HEK293 (cell line): ENCODE data around the gene ARSB.

Experiments
- CTCF ChIA-PET: fragments of 350-600 bp; formaldehyde crosslinking; extraction: SDS; loops from one replicate; lab custom pipeline; 2021; ENCODE audit warnings: antibody characterized with exemption; lab: Yijun Ruan, JAX
- POLR2A ChIA-PET: fragments of 300-600 bp; formaldehyde crosslinking; extraction: SDS; loops from one replicate; lab custom pipeline; 2020; ENCODE audit warnings: antibody characterized with exemption, inconsistent platforms; lab: Yijun Ruan, JAX
- H3K27ac ChIP-seq: fragments of 200-500 bp; sonication (Bioruptor generic); 2 replicates; pipeline ENCODE4 v1.5.1; 2014; ENCODE audit warnings: low read depth, low read length, control low read depth, inconsistent platforms; ENCODE audit errors: extremely low read depth
- H3K36me3 ChIP-seq, 2 experiments: fragments of 200-500 bp in 1 of 2; sonication (Bioruptor generic) in 1 of 2; 1 replicate in 1 of 2; 2 replicates in 1 of 2; pipeline ENCODE4 v1.5.1; 2014 to 2017; ENCODE audit warnings: inconsistent platforms in 2 of 2, low read length in 2 of 2; ENCODE audit not compliant: control insufficient read depth in 2 of 2, insufficient read depth in 1 of 2
- H3K4me1 ChIP-seq: fragments of 200-500 bp; sonication (Bioruptor generic); 2 replicates; pipeline ENCODE4 v1.5.1; 2014; ENCODE audit warnings: mild to moderate bottlenecking, low read length, inconsistent platforms; ENCODE audit not compliant: control insufficient read depth, insufficient read depth
- H3K4me3 ChIP-seq: 2 replicates; pipeline ENCODE4 v1.5.1; 2011; ENCODE audit warnings: low read depth, mild to moderate bottlenecking, control low read depth, low read length, moderate library complexity
- H3K9me3 ChIP-seq: fragments of 200-500 bp; sonication (Bioruptor generic); 2 replicates; pipeline ENCODE4 v1.5.1; 2014; ENCODE audit warnings: low read depth, low read length, inconsistent platforms; ENCODE audit not compliant: control insufficient read depth, insufficient read depth
- ATF2 ChIP-seq: fragments of 450-650 bp; formaldehyde crosslinking; IDR thresholded peaks from 2 replicates; pipeline ENCODE4 v1.5.1; 2016; ENCODE audit warnings: missing biosample characterization, missing genetic modification characterization, low read depth
- BCL6B ChIP-seq: fragments of 450-650 bp; formaldehyde crosslinking; IDR thresholded peaks from 2 replicates; pipeline ENCODE4 v1.5.1; 2017; ENCODE audit warnings: missing biosample characterization, missing genetic modification characterization
- GLI4 ChIP-seq: fragments of 450-650 bp; formaldehyde crosslinking; IDR thresholded peaks from 2 replicates; pipeline ENCODE4 v1.5.1; 2016; ENCODE audit warnings: missing biosample characterization, missing genetic modification characterization
- HIC1 ChIP-seq: fragments of 450-650 bp; formaldehyde crosslinking; IDR thresholded peaks from 2 replicates; pipeline ENCODE4 v1.5.1; 2016; ENCODE audit warnings: missing biosample characterization, missing genetic modification characterization
- IKZF3 ChIP-seq: fragments of 450-650 bp; IDR thresholded peaks from 2 replicates; pipeline ENCODE4 v1.5.0; 2018; ENCODE audit warnings: missing biosample characterization, mild to moderate bottlenecking, missing genetic modification characterization, moderate library complexity
- SCRT1 ChIP-seq: fragments of 450-650 bp; formaldehyde crosslinking; IDR thresholded peaks from 2 replicates; pipeline ENCODE4 v1.5.1; 2016; ENCODE audit warnings: missing biosample characterization, missing genetic modification characterization, borderline replicate concordance
- ZBTB8A ChIP-seq: fragments of 450-650 bp; formaldehyde crosslinking; IDR thresholded peaks from 2 replicates; pipeline ENCODE4 v1.5.1; 2016; ENCODE audit warnings: missing biosample characterization, missing genetic modification characterization
- ZFP37 ChIP-seq: fragments of 450-650 bp; formaldehyde crosslinking; IDR thresholded peaks from 2 replicates; pipeline ENCODE4 v1.5.1; 2016; ENCODE audit warnings: missing biosample characterization, missing genetic modification characterization
- ZNF23 ChIP-seq: fragments of 450-650 bp; formaldehyde crosslinking; IDR thresholded peaks from 2 replicates; pipeline ENCODE4 v1.5.1; 2016; ENCODE audit warnings: missing biosample characterization, missing genetic modification characterization, borderline replicate concordance
- ZNF24 ChIP-seq: fragments of 450-650 bp; formaldehyde crosslinking; IDR thresholded peaks from 2 replicates; pipeline ENCODE4 v1.5.1; 2016; ENCODE audit warnings: missing biosample characterization, missing genetic modification characterization
- ZNF26 ChIP-seq: fragments of 450-650 bp; formaldehyde crosslinking; IDR thresholded peaks from 2 replicates; pipeline ENCODE4 v1.5.1; 2016; ENCODE audit warnings: missing biosample characterization, missing genetic modification characterization
- ZNF274 ChIP-seq, 2 experiments: fragments of 200-500 bp in 1 of 2; fragments of 450-650 bp in 1 of 2; sonication (Bioruptor generic) in 1 of 2; formaldehyde crosslinking in 1 of 2; IDR thresholded peaks; 2 replicates each; pipeline versions ENCODE4 v1.5.1 to v1.6.1; 2014 to 2016; ENCODE audit warnings: borderline replicate concordance in 1 of 2, inconsistent platforms in 1 of 2, low read length in 1 of 2, missing biosample characterization in 1 of 2, missing genetic modification characterization in 1 of 2
- ZNF335 ChIP-seq: fragments of 450-650 bp; formaldehyde crosslinking; conservative IDR thresholded peaks from 2 replicates; pipeline ENCODE4 v1.5.1; 2016; ENCODE audit warnings: missing biosample characterization, missing genetic modification characterization
- ZNF416 ChIP-seq: fragments of 450-650 bp; formaldehyde crosslinking; IDR thresholded peaks from 2 replicates; pipeline ENCODE4 v1.5.1; 2016; ENCODE audit warnings: missing biosample characterization, missing genetic modification characterization
- ZNF488 ChIP-seq: fragments of 450-650 bp; formaldehyde crosslinking; IDR thresholded peaks from 2 replicates; pipeline ENCODE4 v1.5.1; 2016; ENCODE audit warnings: missing biosample characterization, missing genetic modification characterization
- ZNF530 ChIP-seq: fragments of 450-650 bp; formaldehyde crosslinking; IDR thresholded peaks from 2 replicates; pipeline ENCODE4 v1.5.1; 2016; ENCODE audit warnings: low read depth, missing biosample characterization, missing genetic modification characterization
- ZNF596 ChIP-seq: fragments of 450-650 bp; IDR thresholded peaks from 2 replicates; pipeline ENCODE4 v1.5.0; 2018; ENCODE audit warnings: missing biosample characterization, mild to moderate bottlenecking, missing genetic modification characterization, moderate library complexity
- ZNF785 ChIP-seq: fragments of 450-650 bp; formaldehyde crosslinking; IDR thresholded peaks from 2 replicates; pipeline ENCODE4 v1.5.1; 2016; ENCODE audit warnings: missing biosample characterization, missing genetic modification characterization

Gene ARSB

GRCh38 chr5:78843436-78843835 lies 141.7 kb downstream of the ARSB start (continued):
- TF ChIP-seq ATF2 = no peak
- TF ChIP-seq, all 188 proteins: peak for 0

GRCh38 chr5:78841767-78842166 lies 143.3 kb downstream of the ARSB start:
- POLR2A ChIA-PET = no interaction called here
- no peaks in the 10 kb centered on the region for H3K4me1 ChIP-seq
- no peaks in the 10 kb centered on the region for H3K9me3 ChIP-seq
- no peak overlapping the region for H3K27ac ChIP-seq
- H3K36me3 ChIP-seq = no peaks in the 10 kb centered on the region
- TF ChIP-seq GLI4 (no peak), BCL6B (tag by site-specific recombination) (no peak), ZNF530 (tag by site-specific recombination) (no peak), ZBTB8A (tag by site-specific recombination) (no peak)
- H3K4me3 ChIP-seq = no peak overlapping the region
- CTCF ChIA-PET = no interaction called here

- no peak for TF ChIP-seq ZNF596 (tag by site-specific recombination)
- TF ChIP-seq, all 188 proteins: peak for 0
- Histone ChIP-seq H3K4me3 (no peak overlapping the region), H3K36me3 (no peaks in the 10 kb centered on the region), H3K9me3 (no peaks in the 10 kb centered on the region), H3K27ac (no peak overlapping the region), H3K4me1 (no peaks in the 10 kb centered on the region)
- CTCF ChIA-PET = no interaction called here
- POLR2A ChIA-PET = no interaction called here
Measured at GRCh38 chr5:78838753-78839152, 146.4 kb downstream of the ARSB start.

GRCh38 chr5:78837836-78838235 lies 147.3 kb downstream of the ARSB start:
- Histone ChIP-seq H3K4me3 (no peak overlapping the region), H3K27ac (no peak overlapping the region), H3K4me1 (no peaks in the 10 kb centered on the region), H3K9me3 (no peaks in the 10 kb centered on the region), H3K36me3 (no peaks in the 10 kb centered on the region)
- ChIA-PET POLR2A (no interaction called here), CTCF (no interaction called here)
- TF ChIP-seq HIC1 (tag by site-specific recombination) = no peak
- TF ChIP-seq ZNF596 (tag by site-specific recombination) = no peak
- no peak for TF ChIP-seq ZFP37
- no peak for TF ChIP-seq ZNF26 (tag by site-specific recombination)
- no peak for TF ChIP-seq ZNF274 (IDR thresholded peaks at IDR 0.05; ENCODE audit: low read length)
- TF ChIP-seq ZNF274 (tag by site-specific recombination; IDR thresholded peaks at IDR 0.05; ENCODE audit: borderline replicate concordance) = no peak
- TF ChIP-seq ZNF23 = no peak
- TF ChIP-seq ZNF335 = no peak
- no peak for TF ChIP-seq ZNF488 (tag by site-specific recombination)
- no peak for TF ChIP-seq ZNF24
- no peak for TF ChIP-seq ZNF785
- no peak for TF ChIP-seq IKZF3 (tag by site-specific recombination)
- TF ChIP-seq SCRT1 = no peak
- TF ChIP-seq ZNF416 (tag by site-specific recombination) = no peak
